COLO829 (cell line): Measurements from ENCODE around the gene ARHGAP15.

Experiments
- DNase-seq: peaks from one replicate; pipeline ENCODE4 v3.0.0; 2012; ENCODE audit warnings: low spot score

ARHGAP15 gene

DNA sequence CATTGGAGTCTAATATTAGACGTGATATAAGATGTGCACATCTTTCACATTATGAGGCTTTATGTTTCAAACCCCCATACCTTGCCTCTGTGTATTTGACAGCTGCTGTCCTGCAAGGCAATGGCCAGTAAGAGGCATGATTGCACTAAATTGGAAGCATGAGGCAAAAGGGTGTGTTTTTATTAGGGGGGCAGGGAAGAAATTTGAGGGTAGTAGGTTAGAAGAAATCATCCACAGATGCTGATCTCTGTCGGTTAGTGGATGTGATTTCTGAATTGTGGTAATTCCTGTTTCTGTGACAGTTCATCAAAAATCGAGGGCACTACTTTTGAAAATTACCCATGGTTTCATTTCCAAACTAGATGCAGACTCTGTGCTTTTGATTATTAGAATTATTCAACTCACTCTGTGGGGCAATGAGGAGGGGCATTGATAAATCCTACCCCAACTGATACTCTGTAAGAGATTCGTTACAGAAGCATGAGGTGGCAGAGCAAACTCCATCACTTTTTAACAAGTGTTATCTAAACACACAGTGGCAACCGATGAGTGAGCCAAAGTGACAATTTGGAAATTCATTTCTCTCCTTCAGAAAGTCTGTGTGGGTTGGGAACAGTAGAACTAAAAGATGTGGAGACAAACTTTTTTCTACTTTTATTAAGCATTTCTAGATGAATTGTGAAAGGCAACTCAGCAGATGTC, 453.0 kb downstream of the ARHGAP15 start:
- DNase-seq: no peak

DNA sequence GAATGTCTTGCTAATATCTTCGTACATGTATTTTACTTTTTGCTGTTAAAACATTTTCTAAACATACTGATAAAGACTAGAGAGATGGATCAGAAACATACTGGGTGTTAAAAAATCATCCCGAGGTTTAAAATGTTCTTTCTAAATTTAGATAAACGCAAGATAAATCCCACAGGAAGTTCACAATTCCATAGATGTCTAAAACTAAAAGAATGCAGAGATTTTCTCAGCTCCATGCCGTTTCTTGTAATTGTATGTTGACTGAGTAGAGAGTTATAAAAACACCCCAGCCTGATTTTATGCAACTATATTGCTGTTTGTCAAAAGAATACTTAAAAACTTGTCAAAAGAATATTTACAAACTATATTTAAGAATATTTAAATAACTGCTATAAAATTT, 455.7 kb downstream of the ARHGAP15 start:
- DNase-seq: no peak

DNA sequence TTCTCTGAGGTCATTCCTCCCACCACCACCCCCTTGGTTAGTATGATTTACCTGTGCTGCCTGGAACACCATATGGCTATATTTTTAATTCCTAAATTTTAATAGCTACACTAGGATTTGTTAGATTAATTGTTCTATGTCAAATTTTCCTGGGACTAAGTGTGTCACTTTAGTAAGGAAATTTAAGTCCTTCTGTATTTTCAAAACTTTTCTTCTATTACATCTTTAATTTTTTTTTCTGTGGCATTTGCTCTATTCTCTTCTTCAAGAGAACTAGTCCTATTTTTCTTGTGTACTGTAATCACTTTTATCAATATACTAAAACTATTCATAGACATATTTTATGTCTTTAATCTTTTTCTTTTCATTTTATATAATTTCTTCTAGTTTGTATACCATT, 456.9 kb downstream of the ARHGAP15 start:
- DNase-seq: no peak

DNA sequence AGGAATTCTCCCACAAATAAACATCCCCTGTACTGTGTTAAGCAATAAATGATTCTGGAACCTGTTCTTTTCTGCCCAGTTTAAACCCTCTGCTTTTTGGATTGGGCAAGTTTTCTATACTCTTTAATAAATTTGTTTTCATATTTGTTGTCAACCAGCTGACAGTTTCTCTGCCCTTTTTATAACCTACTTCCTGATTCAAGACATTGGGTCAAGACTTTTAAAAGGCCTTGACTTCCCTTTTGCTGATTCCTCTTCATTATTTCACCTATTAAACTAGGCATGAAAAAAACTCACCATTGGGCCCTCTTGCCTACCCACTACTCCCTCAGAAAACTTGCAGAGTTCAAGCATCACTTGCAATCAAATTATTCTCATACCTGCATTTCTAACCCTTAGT, 459.5 kb downstream of the ARHGAP15 start:
- no peak for DNase-seq

DNA sequence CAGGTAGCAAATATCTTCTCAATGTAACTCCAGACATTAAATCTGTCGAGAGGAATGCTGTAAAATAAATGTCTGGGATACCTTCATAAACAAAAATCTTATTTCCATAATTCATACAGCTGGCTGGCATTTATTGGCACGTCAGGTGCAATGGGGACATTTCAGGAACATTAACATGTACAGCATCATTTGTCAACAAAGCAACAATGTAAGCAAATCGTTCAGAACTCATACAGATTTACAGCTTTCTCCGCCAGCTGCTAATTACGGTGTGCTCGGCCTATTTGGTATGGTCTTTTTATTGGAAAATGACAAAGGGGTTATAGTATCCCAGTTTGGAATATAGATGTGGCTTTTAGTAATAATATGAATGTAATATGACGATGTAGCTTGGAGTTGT, 464.9 kb downstream of the ARHGAP15 start:
- no peak for DNase-seq

DNA sequence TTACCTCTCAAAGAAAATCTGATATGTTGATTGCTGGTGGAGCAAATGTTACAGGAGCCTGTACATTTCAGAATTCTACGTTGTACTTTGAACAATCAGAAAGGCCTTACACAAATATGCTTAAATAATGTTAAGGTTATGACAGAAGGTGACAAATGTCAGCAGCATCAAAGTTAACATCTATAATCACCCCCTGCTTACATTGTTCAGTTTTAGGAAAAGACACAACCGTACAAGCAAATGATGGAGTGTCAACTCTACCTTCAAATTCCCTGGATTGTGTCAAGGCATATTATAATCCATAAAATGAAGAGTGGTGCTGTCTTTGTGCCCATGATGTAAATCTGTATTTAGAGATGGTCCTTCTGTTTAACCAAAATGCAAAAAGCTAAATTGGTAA, 465.5 kb downstream of the ARHGAP15 start:
- DNase-seq: no peak

DNA sequence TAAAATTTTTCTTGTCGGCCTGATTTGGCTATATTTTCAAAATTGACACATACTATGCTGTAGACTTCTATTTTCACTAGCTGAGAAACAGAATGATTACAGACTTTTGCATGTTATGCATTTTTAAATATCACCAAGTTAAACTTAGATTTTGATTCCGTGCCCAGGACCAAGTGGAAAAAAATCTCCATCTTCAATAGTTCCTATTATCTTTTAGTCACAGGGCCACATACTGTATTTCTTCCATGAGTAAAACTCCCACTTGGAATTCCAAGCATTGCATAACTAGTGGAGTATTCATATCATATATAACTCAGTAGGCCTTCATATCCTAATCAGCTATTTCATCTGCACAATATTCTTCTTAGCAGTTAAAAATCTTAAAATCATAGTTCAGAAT, 470.9 kb downstream of the ARHGAP15 start:
- DNase-seq: no peak

DNA sequence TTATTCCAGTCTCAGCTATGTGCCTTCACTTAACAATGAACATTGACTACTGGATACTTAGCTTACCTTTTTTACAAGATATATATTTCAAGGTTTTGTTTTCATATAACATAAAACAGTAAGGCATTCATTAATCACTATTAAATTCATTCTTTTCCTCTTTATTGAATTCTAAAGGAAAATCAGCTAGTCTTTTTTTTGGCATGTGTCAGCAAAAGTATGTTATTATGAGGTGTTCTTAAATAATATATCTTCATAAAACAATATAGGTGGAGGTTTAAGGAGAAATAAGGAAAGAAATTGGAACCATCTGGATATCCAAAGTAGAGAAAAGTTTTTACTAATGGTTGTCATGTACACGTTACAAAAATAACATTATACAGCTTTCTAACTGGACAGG, 472.6 kb downstream of the ARHGAP15 start:
- DNase-seq: no peak

DNA sequence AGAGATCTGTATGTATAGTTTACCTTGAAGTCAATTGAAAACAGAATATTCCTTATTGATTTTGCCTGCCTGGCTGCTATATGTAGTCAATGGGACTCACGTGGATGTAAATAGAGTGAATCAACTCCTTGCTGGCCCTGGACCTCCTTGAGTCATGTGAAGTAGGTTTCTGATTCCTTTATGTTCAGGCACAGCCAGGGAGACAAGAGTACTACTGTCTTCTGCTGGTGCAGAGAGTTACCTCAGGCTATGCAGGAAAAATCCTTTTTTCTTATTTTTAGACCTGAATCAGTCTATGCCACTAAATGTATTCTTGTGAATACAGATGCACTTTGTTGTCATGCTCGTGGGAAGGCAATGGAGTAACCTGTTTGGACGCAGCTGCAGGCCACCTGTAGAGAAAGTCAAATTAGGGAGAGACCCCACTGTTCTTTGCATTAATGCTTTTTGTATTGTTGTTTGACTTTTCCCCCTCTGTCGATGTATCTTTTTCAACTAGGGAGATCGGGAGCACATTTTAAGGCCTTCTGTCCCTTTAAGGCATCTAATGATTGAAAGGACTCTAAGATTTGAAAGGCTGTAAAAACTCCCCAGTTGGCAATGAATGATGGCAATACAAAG, 473.9 kb downstream of the ARHGAP15 start:
- DNase-seq: peak; percentile 87

DNA sequence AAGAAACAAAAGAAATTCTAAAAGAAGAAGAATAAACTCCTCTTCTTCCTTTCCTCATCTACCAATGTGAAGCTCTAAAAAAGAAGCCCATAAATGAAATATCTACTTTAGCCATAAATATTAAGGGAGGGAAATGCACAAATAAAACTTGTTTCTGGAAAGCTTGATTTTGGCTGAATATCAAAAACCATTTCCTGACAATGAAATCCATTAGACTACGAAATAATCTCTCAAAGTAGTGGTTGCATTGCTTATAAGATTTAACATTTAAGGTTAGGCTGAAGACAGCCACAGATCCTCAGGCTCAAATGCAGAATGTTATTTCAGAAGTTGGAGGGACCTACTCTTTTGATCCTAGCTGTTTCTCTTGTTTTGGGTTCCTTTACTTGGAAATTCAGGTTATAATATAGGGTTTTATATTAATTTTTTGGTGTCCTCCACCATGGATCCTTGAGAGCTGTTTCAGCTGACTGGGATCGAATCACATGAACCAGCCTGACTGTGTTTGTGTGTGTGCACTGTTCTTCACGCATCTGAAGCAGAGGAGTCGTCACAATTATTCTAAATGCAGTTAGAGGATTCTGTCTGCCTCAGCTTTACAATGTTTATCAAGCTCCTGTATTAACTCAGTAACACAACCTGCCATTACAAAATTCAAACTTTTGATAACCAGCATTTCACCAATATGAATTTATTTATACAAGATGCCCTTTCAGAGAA, 474.8 kb downstream of the ARHGAP15 start:
- no peak for DNase-seq

DNA sequence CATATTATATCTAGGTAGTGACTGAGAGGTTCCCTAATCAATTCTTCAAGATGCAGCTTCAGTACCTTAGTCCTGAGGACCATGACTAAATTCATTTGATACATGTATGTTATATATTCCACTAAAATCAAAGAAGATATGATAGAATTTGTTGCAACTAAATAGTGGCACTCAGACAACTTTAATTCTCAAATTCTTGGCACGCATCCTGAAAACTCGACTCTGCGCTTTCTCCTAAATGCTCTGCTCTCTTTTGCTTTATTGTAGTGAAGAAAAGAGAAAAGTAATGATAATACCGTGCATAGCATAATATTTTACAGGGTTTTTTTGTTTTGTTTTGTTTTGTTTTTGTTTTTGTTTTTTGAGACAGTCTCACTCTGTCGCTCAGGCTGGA, 475.3 kb downstream of the ARHGAP15 start:
- no peak for DNase-seq

DNA sequence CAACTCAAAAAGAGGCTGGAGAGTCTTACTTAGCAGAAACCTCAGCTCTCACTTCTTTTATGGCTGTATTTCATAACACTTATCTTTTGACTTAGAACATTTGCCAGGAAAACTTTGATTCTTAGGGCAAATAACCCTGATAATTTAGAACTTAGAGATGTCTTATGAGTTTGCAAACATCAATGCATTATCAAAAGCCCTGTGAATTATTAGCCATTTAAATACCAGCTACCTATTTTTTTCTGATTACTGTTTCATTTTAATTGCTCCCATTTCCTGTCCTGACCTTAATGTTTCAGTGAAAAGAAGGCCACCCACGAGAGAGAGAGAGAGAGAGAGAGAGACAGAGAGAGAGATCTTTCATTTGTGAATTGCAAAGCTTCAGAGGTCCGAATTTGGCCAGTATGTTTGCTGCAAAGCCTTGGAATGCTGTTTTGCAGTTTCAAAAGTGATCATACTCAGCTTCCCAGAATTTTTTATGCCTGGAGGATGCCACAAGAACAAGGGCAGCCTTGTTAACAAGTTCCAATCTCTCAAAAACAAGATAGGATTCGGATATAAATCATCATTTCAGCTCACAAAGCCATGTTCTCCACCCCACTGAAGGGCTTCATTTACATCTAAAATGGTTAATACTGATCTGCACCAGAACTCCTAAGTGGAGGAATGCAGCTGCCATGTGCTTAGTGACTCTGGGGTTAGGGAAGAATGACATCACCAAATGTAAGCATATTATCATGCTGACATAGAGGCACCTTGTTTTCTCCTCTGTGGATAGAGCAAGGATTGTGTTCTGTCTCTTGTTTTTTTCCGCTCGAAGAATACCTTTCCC, 478.2 kb downstream of the ARHGAP15 start:
- peak; percentile 86 for DNase-seq

DNA sequence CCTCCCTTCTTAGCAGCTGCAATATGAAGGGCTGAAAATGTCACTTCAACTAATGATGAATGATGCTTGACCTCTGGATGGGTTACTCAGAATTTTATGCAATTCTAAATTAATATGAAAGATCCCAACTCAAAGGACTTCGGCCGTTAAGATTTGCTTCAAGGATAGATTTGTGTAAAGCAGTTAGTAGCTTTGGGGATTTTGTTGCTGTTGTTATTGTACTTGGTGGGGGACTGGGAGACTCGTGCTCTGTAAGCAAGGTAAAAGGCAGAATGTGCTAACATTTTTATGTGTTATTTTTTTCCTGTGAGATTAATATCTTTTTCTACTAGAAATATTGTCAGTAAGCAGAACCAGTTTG, 478.8 kb downstream of the ARHGAP15 start:
- no peak for DNase-seq

DNA sequence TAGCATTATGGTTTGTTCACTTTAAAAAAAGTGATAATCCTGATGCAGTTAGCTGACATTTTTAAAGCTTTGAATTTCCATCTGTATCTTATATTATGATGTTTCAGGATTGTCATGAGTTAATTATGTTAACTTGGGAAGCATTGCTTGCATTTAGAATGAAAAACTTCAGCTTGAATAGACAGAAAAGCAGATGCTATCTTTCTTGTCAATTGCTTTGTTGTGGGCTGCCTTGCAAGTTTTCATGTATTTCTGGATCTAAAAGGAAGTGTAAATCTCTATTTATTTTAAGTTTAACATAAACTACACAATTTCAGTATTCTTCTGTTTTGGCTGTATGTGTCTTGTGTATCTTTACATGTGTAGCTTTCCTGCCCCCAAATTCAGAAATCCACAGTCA, 479.5 kb downstream of the ARHGAP15 start:
- no peak for DNase-seq

DNA sequence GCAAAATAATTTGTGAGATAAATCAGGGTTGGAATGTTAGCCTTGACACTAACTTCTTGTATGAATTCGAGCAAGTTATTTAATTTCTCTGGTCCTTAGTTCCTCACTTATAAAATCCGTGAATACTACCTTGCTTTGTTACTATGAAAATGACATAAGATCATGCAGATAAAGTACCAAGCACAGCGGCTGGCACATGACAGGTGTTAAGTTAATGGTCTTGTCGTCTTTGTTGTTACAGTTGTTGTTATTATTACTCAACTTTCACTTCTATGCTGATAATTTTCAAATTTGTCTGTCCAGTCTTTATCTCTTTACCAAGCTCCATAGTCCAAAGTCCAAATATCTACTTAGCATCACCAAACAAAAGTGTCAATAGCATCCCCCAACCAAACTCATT, 482.1 kb downstream of the ARHGAP15 start:
- DNase-seq: no peak

DNA sequence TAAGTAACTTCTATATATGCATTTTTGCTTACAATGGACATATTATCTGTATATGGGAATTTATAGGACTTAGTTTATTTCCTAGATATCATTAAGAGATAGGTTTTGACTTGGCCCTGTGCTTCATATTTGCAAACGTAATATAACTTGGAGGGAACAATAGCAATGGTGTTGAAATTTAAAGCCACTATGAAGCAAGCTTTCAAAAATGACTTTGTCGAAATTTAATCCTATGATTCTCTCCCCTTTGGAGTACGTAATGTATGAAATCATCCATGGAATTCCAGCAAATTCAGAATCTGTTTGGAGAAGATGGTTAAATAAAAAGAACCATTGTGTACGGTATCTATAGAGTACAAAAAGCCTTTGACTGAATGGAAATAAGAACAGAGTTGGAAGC, 486.3 kb downstream of the ARHGAP15 start:
- peak; percentile 92 for DNase-seq

DNA sequence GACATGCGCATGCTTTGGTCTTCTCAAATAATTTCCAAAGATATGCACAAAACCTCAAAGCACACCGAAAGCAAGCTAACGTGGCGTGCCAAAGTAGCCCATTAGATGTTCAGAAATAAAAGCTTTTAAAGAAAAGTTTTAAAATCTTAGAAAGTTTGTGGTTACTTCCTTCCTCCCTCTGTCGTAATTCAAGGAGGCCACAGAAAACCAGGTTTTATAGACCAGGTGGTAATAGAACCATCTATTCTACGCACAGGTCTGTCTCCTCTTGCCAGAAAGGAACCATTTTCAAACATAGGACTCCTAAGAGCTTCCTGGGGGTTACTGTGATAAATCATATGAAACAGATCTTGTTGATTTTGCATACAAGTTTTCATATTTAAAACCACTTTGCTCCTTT, 487.2 kb downstream of the ARHGAP15 start:
- DNase-seq: no peak

DNA sequence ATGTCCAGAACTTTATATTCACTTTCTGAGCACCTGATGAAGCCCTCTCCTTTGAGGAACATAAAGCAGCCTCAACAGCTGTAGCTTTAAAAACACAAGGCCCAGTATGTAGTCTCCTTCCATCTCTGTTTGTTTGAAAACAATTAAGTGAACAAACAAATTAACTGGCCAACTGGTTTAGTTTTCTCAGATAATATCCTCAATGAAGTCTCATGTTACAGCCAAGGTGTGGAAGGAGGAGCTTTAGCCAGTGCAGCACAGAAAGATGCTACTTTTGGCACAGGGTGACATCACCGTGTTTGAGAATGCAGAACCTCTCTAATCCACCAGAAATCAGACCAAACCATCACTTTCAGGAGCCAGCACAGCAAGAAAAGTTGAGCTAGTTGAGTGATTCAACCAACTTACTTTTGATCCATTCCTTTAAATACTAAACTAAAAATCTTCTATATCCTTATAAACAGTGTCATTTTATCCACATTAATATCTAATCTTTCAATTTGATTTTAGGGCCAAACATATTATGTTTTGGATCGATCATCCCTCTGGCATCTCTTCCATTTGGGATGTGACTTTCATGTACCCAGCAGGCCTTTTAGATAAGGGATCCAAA, 488.7 kb downstream of the ARHGAP15 start:
- no peak for DNase-seq

DNA sequence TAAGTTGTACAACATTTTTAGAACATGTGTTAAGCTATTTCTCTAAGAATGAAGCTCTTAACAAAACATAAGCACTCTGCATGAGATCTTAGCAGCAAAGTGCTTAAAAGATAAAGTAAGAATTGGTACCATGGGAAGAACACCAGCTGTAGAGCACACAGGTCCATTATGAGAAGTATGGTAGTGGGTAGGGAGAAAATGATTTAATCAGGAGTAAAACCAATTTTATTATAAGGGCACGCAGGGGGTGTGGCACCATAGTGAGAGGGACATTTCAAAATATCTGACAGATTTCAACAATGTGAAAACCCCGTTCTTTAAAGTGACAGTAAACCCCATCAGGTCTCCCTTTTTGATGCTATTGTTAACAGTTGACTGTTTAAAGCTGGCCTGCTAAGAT, 492.9 kb downstream of the ARHGAP15 start:
- DNase-seq: no peak

DNA sequence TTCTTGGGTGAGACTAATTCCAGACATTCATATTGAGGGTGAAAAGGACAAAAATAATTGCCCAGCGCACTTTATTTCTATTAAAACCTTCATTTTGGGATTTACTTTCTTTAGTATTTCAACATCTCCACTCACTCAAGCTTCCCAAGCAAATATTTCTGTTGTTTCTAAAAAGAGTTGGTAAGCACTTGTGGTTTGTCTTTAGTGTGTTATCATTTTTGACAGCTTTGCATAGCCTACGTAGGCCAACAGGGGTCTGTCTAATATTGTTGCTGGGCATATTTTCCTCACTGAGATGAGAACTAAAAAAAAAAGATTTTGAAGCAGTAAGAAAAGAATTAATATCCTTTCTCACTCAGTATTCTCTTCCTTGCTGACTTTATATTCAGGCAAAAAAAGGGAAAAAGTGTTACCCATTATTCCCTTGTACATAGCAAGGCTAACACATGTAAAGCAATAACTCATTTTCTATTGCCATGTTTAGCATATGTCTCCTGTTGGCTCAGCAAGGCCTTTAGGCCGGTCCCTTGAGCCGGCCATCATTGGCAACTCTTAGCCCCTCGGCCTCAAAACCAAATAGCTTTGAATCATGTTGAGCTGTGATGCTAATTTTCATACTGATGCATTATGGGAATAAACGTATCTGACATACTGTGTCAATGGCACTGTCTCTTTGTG, 494.2 kb downstream of the ARHGAP15 start:
- DNase-seq: no peak

DNA sequence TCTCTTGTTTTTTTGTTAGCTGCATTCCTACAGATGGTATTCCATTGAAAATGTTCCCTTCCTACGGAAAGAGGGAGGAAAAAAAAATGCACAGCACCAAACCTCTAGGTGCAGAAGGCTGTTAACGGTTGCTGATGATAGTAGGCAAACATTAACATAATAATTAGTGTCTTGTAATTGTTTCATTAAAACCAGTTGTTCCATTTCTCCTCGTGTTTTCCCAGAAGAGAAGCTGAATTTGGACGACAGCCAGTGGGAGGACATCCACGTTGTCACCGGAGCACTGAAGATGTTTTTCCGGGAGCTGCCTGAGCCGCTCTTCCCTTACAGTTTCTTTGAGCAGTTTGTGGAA, 494.7 kb downstream of the ARHGAP15 start:
- DNase-seq: no peak

DNA sequence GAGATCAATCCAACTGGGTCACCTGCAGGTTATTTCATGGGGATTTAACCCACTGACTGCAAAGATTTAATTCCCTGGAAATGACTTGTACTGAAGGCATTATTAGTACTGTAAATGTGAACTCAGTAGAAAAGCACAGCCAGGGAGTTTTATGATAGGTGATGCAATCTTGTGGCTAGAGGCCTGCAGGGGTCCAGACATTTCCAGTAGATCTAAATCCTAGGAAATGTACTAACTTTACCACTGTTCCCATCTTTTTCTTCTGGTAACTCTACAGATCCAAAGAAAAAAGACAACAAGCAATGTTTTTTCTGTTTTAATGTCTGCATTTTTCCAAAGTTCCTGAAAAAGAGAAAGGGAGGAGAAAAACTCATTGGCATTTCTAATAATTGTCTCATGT, 500.1 kb downstream of the ARHGAP15 start:
- no peak for DNase-seq
